Measurements from ENCODE around the gene MAGEA9. TPM values are rescaled to one million over a fixed set of nuclear protein-coding genes. Genes with fewer than 3 reads are reported as not detected.
"Not testable (repeated sequence)": the region's sequence is repeated elsewhere in the genome, so short reads cannot be mapped to it uniquely, and the experiment has no call there.

Gene MAGEA9
- polyA plus RNA-seq, 1 donor = not detected

- no peaks in the 10 kb centered on the region for H3K4me1 ChIP-seq (ENCODE audit: control insufficient read depth, insufficient read depth, low read length)
- no peak for DNase-seq
- H3K9me3 ChIP-seq (ENCODE audit: control insufficient read depth, low read depth, low read length) = no peaks in the 10 kb centered on the region
- H3K4me3 ChIP-seq (ENCODE audit: low read length) = no peak overlapping the region
- WGBS (ENCODE audit: insufficient coverage, low lambda C conversion rate) = no CpG with 5 or more reads among the region's 11 CpGs
- no peaks in the 10 kb centered on the region for H3K36me3 ChIP-seq (ENCODE audit: control insufficient read depth, insufficient read depth, low read length)
- H3K27ac ChIP-seq (ENCODE audit: low read length) = no peak overlapping the region
- no peaks in the 10 kb centered on the region for H3K27me3 ChIP-seq (ENCODE audit: control insufficient read depth, insufficient read depth, low read length)
These were observed 18.8 kb upstream of the MAGEA9 start for GRCh38 chrX:149762696-149763614.

GRCh38 chrX:149770344-149770743 lies 11.4 kb upstream of the MAGEA9 start:
- DNase-seq; H3K36me3 ChIP-seq (ENCODE audit: control insufficient read depth, insufficient read depth, low read length); H3K9me3 ChIP-seq (ENCODE audit: control insufficient read depth, low read depth, low read length); H3K4me3 ChIP-seq (ENCODE audit: low read length); H3K27ac ChIP-seq (ENCODE audit: low read length); H3K27me3 ChIP-seq (ENCODE audit: control insufficient read depth, insufficient read depth, low read length); H3K4me1 ChIP-seq (ENCODE audit: control insufficient read depth, insufficient read depth, low read length): not testable (repeated sequence)
- WGBS (ENCODE audit: insufficient coverage, low lambda C conversion rate) = no CpG with 5 or more reads among the region's 12 CpGs

- H3K4me3 ChIP-seq (ENCODE audit: low read length); H3K27ac ChIP-seq (ENCODE audit: low read length); H3K27me3 ChIP-seq (ENCODE audit: control insufficient read depth, insufficient read depth, low read length); H3K9me3 ChIP-seq (ENCODE audit: control insufficient read depth, low read depth, low read length); DNase-seq; H3K4me1 ChIP-seq (ENCODE audit: control insufficient read depth, insufficient read depth, low read length); H3K36me3 ChIP-seq (ENCODE audit: control insufficient read depth, insufficient read depth, low read length): not testable (repeated sequence)
- WGBS (ENCODE audit: insufficient coverage, low lambda C conversion rate) = no CpG with 5 or more reads among the region's 9 CpGs
These were observed 8.7 kb upstream of the MAGEA9 start for GRCh38 chrX:149773026-149773425.

GRCh38 chrX:149773768-149774167 lies 8.0 kb upstream of the MAGEA9 start, which contains the start of gene HSFX1:
Gene HSFX1 (plus strand): TSS chrX:149774068. CDS start chrX:149774682, 614 bp downstream.
- not testable (repeated sequence) for H3K4me1 ChIP-seq (ENCODE audit: control insufficient read depth, insufficient read depth, low read length); H3K4me3 ChIP-seq (ENCODE audit: low read length); H3K27ac ChIP-seq (ENCODE audit: low read length); H3K27me3 ChIP-seq (ENCODE audit: control insufficient read depth, insufficient read depth, low read length); H3K9me3 ChIP-seq (ENCODE audit: control insufficient read depth, low read depth, low read length); DNase-seq; H3K36me3 ChIP-seq (ENCODE audit: control insufficient read depth, insufficient read depth, low read length)
- no CpG with 5 or more reads among the region's 17 CpGs for WGBS (ENCODE audit: insufficient coverage, low lambda C conversion rate)

DNA sequence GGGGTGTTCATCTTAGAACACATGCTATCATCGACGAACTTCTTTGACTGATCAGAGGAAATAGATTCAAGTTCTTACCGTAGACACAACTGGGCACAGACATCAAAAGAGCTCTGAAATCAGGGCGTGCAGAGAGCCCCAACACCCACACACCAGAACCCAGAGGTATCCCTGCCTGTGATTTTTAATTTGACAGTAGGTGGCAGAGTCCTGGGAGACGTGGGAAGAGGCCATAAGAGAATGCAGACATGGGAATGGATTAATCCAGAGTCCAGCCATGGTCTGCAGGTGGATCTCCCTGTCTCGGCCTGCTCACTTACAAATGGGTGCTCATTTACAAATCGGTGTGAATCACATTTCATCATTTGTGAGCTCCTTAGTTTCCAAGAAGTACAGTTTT lies 3.7 kb upstream of the MAGEA9 start:
- H3K36me3 ChIP-seq (ENCODE audit: control insufficient read depth, insufficient read depth, low read length); H3K27ac ChIP-seq (ENCODE audit: low read length); H3K4me3 ChIP-seq (ENCODE audit: low read length); DNase-seq; H3K4me1 ChIP-seq (ENCODE audit: control insufficient read depth, insufficient read depth, low read length); H3K9me3 ChIP-seq (ENCODE audit: control insufficient read depth, low read depth, low read length); H3K27me3 ChIP-seq (ENCODE audit: control insufficient read depth, insufficient read depth, low read length): not testable (repeated sequence)
- WGBS (ENCODE audit: insufficient coverage, low lambda C conversion rate) = no CpG with 5 or more reads among the region's 7 CpGs

- H3K4me1 ChIP-seq (ENCODE audit: control insufficient read depth, insufficient read depth, low read length); H3K27ac ChIP-seq (ENCODE audit: low read length); H3K27me3 ChIP-seq (ENCODE audit: control insufficient read depth, insufficient read depth, low read length); H3K36me3 ChIP-seq (ENCODE audit: control insufficient read depth, insufficient read depth, low read length); H3K9me3 ChIP-seq (ENCODE audit: control insufficient read depth, low read depth, low read length); DNase-seq; H3K4me3 ChIP-seq (ENCODE audit: low read length): not testable (repeated sequence)
- no CpG with 5 or more reads among the region's 1 CpG for WGBS (ENCODE audit: insufficient coverage, low lambda C conversion rate)
These were observed 13.8 kb downstream of the MAGEA9 start for GRCh38 chrX:149795531-149795930.

DNA sequence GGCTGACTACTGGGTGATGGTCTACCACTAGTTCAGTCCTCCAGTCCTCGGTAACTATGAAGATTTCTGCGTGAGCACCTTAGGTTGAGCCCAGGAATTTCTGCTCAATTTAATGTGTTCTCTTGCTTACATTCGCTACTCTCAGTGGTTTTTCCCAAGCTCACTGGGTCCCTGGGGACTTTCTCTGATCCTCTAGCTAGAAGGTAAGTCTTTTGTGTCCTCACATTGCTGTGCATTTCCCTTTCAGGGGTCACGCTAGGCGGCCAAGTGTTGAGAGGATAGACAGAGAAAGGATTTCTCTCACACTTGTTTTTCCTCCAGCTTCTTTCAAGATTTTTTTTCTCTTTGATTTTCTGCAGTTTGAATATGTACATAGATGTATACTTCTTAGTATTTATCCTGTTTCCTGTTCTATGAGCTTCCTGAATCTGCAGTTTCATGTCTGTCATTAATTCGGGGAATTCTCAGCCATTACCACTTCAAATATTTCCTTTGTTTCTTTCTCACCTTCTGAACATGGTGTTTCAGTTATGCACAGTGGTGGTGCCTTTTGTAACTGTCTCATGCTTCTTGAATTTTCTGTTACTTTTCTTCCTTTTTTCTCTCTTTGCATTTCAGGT lies 17.5 kb downstream of the MAGEA9 start:
- Histone ChIP-seq H3K4me1 (ENCODE audit: control insufficient read depth, insufficient read depth, low read length) (no peaks in the 10 kb centered on the region), H3K36me3 (ENCODE audit: control insufficient read depth, insufficient read depth, low read length) (no peaks in the 10 kb centered on the region), H3K9me3 (ENCODE audit: control insufficient read depth, low read depth, low read length) (no peaks in the 10 kb centered on the region), H3K27ac (ENCODE audit: low read length) (no peak overlapping the region), H3K4me3 (ENCODE audit: low read length) (no peak overlapping the region), H3K27me3 (ENCODE audit: control insufficient read depth, insufficient read depth, low read length) (no peaks in the 10 kb centered on the region)
- DNase-seq = no peak
- no CpG with 5 or more reads among the region's 6 CpGs for WGBS (ENCODE audit: insufficient coverage, low lambda C conversion rate)

DNA sequence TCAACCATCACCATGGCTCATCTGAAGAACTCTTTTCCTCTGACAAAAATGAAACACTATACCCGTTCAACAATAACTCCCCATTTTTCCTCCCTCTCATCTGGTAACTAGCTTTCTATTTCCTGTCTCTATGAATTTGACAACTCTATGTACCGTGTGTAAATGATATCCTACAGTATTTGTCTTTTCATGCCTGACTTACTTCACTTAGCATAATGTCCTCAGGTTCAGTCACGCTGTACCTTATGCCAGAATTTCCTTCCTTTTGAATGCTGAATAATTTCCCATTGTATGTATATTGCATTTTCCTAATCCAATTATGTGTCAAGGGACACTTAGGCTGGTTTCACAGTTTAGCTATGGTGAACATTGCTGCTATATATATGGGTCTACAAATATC lies 18.2 kb downstream of the MAGEA9 start:
- no CpG with 5 or more reads among the region's 3 CpGs for WGBS (ENCODE audit: insufficient coverage, low lambda C conversion rate)

GRCh38 chrX:149803458-149804062 lies 21.8 kb downstream of the MAGEA9 start:
- WGBS (ENCODE audit: insufficient coverage, low lambda C conversion rate) = no CpG with 5 or more reads among the region's 10 CpGs
- Histone ChIP-seq H3K27me3 (ENCODE audit: control insufficient read depth, insufficient read depth, low read length) (no peaks in the 10 kb centered on the region), H3K4me1 (ENCODE audit: control insufficient read depth, insufficient read depth, low read length) (no peaks in the 10 kb centered on the region), H3K9me3 (ENCODE audit: control insufficient read depth, low read depth, low read length) (no peaks in the 10 kb centered on the region), H3K4me3 (ENCODE audit: low read length) (no peak overlapping the region), H3K27ac (ENCODE audit: low read length) (no peak overlapping the region), H3K36me3 (ENCODE audit: control insufficient read depth, insufficient read depth, low read length) (no peaks in the 10 kb centered on the region)
- DNase-seq = no peak

More for the DNA sequence above, 18.2 kb downstream of the MAGEA9 start:
- Histone ChIP-seq H3K36me3 (ENCODE audit: control insufficient read depth, insufficient read depth, low read length) (no peaks in the 10 kb centered on the region), H3K4me1 (ENCODE audit: control insufficient read depth, insufficient read depth, low read length) (no peaks in the 10 kb centered on the region), H3K27ac (ENCODE audit: low read length) (no peak overlapping the region), H3K27me3 (ENCODE audit: control insufficient read depth, insufficient read depth, low read length) (no peaks in the 10 kb centered on the region), H3K9me3 (ENCODE audit: control insufficient read depth, low read depth, low read length) (no peaks in the 10 kb centered on the region), H3K4me3 (ENCODE audit: low read length) (no peak overlapping the region)
- DNase-seq = no peak

DNA sequence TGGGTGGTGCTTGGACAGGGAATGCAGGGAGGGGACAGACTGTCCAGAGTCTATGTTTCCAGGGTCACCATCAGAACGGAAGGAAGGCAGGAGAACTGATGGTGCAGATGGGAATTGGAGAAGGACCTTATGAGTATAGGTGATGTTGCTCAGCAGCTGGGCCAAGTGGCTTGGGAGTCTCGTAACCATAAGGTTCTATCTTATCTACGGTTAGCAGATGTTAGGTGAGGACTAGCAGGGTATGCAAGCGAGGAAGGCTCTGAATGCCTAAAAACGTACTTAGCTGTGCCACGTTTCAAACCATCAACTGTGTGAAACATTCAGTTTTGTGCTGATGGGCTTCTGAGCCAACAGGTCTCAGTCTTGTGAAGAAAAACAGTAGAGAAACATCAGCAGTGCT lies 22.4 kb downstream of the MAGEA9 start:
- H3K36me3 ChIP-seq (ENCODE audit: control insufficient read depth, insufficient read depth, low read length) = no peaks in the 10 kb centered on the region
- no peak for DNase-seq
- H3K4me3 ChIP-seq (ENCODE audit: low read length) = no peak overlapping the region
- H3K27ac ChIP-seq (ENCODE audit: low read length) = no peak overlapping the region
- no peaks in the 10 kb centered on the region for H3K4me1 ChIP-seq (ENCODE audit: control insufficient read depth, insufficient read depth, low read length)
- no peaks in the 10 kb centered on the region for H3K9me3 ChIP-seq (ENCODE audit: control insufficient read depth, low read depth, low read length)
- H3K27me3 ChIP-seq (ENCODE audit: control insufficient read depth, insufficient read depth, low read length) = no peaks in the 10 kb centered on the region
- no CpG with 5 or more reads among the region's 6 CpGs for whole genome bisulfite sequencing (ENCODE audit: insufficient coverage, low lambda C conversion rate)

Measured in large intestine (tissue), 3 donors.